GM18520 (cell line): ENCODE data around the gene JOSD2.

Experiments used
- ATAC-seq: cut with Tn5 transposase; IDR thresholded peaks from one replicate; pipeline ENCODE4 v1.9.1; 2021; ENCODE audit not compliant: unreplicated experiment

Gene JOSD2

GRCh38 chr19:50496189-50497021 is 14.6 kb downstream of the JOSD2 start:
- no peak for ATAC-seq

DNA sequence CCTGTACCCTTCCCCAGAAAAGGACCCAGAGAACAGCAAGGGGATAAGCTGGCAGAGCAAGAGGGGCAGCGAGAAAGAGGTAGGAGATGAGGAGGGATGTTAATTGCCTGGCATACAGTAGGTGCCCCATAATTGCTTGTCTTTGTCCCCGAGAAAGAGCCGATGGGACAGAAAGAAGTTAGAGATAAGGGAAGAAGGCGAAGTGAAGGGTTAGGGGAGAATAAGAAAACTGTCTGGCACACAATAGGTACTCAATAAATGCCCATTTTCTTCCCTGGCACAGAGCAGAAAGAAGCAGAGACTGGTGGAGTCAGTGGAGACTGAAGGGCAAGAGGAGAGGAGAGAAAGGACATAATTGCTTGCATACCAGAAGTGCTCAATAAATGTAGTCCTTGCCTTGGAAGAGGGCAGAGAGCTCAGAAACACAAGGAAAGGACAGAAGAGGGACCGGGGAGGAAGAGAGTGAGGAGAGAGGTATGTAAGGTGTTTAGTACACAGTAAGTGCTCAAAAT is 15.9 kb downstream of the JOSD2 start:
- no peak for ATAC-seq

GRCh38 chr19:50494186-50495019 is 16.6 kb downstream of the JOSD2 start:
- no peak for ATAC-seq

- ATAC-seq: no peak
Measured at GRCh38 chr19:50493171-50493570, 17.8 kb downstream of the JOSD2 start.

DNA sequence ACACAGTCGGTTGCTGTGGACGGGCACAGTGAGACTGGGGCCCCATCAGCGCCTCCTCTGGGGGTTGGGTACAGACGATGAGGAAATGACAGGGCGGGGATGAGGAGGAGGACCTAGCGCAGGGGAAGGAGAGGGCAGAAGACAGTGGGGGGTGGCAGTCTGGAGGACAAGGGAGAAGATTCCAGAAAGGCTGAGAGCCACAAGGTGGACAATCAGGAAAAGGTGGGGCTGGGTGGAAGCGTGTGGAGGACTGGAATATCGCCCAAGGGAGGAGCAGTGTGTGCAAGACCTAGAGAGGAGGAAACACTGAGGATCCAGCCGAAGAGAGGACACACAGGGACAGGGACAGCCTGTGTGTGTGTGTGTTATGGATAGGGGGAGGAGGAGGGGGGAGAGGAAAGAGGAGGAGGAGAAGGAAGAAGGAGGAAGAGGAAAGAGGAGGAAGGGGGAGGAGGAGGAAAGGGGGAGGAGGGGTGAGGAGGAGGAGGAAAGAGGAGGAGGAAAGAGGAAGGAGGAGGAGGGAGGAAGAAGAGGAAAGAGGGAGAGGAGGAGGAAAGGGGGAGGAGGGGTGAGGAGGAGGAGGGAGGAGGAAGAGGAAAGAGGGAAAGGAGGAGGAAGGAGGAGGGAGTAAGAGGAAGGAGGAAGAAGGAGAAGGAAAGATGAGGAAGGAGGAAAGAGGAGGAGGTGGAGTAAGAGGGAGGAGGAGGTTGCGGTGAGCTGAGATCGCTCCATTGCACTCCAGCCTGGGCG is 18.5 kb downstream of the JOSD2 start:
- no peak for ATAC-seq

DNA sequence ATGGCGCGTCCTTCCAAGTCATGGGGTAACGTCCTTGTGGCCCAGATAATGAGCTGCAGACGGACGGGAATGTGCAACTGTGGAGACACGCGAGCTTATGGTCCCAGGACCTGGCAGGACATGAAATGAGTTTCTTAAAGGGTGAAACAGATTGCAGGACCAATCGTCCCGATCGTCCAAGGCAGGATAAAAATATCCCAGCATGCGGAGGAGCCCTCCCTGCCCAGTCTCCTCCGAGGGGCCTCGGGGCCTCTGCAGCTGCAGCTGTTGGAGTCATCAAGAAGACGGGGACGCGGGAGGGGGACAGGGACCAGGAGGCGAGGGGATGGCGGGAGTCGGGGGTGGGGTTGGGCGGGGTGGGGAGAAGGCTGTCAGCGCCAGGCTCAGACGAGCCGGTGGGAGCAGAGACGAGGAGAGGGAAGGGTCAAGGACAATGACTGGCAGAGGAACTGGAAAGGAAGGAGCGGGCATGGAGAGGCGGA is 20.0 kb downstream of the JOSD2 start:
- ATAC-seq: no peak

GRCh38 chr19:50490411-50490811 is 20.6 kb downstream of the JOSD2 start:
- no peak for ATAC-seq

DNA sequence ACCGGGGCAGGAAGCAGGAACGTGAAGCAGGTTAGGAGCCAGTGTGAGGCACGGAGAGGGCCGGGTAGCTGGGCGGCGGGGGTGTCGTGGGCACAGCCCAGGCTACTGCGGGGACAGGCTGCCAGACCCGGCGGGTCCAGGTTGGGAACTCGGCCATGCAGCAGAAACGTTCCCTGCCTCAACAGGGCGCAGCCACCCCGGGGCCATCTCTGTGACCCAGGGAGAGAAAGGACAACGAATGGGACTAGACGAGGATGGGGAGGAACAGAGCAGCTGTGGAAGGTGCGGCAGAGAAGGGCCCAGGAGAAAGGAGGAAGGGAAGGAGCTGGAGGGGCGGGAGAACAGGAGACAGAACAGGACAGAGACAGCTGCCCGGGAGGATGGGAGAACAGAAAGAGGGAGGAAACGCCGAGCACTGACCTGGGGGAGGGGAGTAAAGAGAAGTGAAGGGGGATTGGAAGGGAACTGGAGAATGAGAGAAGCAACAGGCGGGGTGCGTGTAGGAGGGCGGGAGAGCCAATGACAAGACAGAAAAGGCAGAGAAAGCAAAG is 21.5 kb downstream of the JOSD2 start:
- ATAC-seq: no peak

DNA sequence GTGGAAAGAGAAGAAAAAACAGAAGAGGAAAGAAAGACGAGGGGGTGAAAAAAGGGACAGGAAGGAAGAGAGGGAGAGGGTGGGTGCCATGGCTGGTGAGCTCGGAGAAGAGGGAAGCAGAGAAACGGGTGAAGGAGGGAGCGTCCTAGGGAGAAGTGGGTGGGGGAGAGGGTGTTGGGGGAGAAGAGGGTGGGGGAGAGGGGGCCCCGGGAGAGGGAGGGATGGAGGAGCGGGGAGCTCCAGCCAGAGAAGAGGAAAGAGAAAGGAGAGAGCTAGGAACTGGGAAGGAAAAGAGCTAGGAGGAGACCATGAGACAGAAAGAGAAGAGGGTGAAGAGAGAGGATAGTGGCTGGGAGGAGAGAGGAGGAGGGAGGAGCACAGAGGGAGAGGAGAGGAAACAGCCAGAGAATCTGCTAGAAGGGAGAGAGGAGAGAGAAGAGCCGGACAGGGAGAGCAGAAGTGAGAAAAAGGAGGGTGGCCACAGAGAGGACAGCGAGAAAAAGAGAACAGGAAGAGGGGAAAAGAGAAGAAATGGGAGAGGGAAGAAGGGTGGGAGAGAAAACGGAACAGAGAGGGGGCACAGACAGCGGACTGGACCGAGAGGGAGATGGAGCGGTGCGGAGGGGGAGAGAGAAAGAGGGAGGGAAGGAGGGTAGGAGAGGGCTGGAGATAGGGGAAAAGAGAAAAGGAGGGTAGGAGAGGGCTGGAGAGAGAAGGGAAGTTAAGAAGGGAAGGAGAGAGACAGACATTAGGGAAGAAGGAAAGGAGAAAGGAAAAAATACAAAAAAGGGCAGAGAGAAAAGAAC is 22.4 kb downstream of the JOSD2 start:
- ATAC-seq: no peak

DNA sequence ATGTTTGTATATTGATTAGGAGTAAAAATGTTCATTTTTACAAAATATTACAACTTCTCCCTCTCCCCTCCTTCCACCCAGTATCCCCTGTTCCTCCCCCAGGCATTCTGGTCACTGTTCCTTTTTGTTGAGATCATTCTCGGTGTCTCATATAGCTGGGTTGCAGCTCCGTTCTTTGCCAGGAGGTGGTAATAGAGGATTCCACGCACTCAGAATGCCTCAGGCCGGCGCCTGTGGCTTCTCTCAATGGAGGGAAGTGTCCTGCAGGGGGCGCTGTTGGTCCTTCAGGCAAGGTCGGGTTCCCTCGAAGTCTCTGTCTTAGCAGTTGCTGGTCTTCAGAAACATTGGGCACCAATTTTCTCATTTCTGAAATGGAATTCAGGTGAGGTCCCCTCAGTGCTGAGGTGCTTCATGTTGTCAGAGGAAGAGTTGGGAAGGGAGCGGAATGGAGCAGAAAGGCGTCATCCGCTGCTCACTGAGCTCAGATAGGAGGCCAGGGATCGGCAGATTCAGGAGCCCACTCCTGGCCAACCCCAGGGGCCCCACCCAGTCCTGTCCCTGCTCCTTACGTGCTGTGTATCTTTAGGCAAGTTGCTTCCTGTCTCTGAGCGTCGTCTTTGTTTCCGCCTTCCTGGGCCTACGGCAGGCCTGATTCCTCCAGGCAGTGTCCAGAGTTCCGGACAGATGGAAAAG is 24.0 kb downstream of the JOSD2 start:
- ATAC-seq: no peak

GRCh38 chr19:50485284-50485955 is 25.6 kb downstream of the JOSD2 start:
- ATAC-seq: no peak

DNA sequence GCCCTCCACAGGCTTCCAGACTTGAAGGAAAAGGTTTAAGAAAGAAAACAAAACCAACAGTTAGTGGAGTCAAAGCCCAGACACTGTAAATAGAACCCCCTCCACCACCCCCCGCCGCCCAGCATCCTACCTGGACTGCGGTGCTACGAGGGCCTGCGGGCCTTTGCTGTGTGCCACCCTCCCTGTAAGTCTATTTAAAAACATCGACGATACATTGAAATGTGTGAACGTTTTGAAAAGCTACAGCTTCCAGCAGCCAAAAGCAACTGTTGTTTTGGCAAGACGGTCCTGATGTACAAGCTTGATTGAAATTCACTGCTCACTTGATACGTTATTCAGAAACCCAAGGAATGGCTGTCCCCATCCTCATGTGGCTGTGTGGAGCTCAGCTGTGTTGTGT is 28.1 kb downstream of the JOSD2 start:
- no peak for ATAC-seq

DNA sequence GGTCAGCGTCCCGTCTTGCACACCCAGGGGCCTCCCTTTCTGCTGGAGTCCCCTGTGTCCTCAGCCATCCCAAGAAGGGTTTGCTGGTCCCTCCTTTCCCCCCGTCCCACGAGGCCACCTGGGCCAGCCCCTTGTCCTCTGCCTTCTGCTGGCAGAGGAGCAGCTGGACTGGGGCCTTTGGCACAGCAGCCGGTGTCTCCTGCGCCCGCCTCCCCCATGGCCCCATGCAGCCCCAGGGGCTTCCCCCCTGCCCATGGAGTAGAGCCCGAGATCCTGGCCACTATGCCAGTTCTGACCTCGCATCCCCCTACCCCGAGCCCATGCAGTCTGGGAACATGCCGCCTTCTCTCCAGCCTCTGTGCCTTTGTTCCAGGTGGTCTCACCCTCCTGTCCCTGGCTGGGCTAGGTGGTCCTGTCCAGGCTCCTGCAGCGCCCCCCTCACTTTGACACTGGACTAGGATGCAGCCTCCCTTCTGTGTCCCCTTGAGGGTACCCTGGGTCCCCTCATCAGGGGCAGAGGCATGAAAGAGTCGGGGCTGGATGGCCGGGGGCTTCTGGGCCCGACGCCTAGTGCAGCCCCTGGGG is 28.6 kb downstream of the JOSD2 start:
- ATAC-seq: no peak

DNA sequence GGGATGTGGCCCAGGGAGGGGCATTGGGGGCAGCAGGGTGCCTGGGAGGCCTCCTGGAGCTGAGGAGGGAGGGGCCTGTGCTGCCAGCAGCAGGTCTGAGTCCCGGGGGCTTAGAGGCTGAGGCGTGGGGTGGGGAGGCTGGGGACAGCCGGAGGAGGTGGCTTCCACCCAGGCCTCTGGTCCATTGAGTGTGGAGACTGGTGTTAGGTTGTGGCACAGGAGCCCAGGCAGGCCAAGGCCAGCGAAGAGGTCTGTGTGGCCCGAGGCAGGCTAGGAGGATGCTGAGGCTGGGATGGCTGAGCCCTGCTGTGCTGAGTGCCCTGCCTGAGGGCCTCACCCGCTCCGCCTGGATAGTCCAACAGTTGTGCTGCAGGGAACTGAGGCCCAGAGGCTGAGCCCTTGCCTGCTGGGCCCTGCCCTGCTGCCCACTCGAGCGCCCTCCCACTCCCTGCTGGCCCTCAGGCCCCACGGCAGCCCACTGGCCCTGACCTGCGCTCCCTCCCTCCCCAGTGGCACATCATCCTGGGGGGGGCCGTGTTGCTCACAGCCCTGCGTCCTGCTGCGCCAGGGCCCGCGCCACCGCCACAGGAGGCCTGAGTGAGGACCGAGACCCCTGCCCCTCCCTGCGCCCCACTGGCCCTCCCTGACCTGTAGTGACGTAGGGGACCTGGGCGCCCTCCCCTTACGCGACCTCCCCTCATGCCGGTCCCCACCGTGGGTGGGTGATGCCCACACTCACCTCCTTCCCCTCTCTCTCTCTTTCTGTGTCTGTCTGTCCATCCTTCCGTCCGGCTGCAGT is 29.4 kb downstream of the JOSD2 start:
- ATAC-seq: no peak

GRCh38 chr19:50480281-50481111 is 30.5 kb downstream of the JOSD2 start:
- ATAC-seq: no peak

DNA sequence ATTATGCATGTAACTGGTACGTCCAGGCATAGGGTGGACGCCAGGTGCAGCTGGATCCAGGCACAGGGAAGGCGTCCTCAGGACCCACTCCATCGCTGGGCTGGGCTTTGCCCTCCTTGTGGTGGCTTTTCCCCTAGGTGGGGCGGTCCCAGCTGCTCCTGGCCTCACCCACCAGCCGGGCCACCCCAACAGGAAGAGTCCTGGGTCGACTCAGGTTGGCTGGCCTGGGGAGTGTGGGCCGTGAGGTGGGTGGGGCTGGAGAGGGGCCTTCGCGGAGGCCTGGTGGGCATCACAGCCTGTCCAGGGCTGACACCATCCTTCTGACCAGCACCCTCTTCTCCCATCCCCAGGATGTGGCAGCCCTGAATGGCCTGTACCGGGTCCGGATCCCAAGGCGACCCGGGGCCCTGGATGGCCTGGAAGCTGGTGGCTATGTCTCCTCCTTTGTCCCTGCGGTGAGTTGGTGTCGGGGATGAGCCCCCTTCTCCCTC is 31.2 kb downstream of the JOSD2 start:
- no peak for ATAC-seq
